Breast epithelium (tissue), 4 donors: ENCODE data around the gene VEZT. TPM values are rescaled to one million over a fixed set of nuclear protein-coding genes. Genes with fewer than 3 reads are reported as not detected.

ENCODE experiments used
- DNase-seq, 2 donors: peaks; one replicate each; pipeline ENCODE4 v3.0.0-alpha.2; 2019; ENCODE audit warnings: low spot score in 2 of 2
- H3K27ac ChIP-seq, 2 donors: fragments of 200-600 bp; sonication (generic) in 1 of 2; one replicate each; pipeline ENCODE4 v1.5.1; 2016 to 2019; ENCODE audit warnings: mild to moderate bottlenecking in 1 of 2
- H3K27me3 ChIP-seq, 2 donors: fragments of 200-600 bp; sonication (generic) in 1 of 2; one replicate each; pipeline versions ENCODE4 v1.5.1 to v1.6.0; 2017 to 2019; ENCODE audit warnings: control low read depth in 1 of 2, mild to moderate bottlenecking in 1 of 2
- H3K36me3 ChIP-seq: fragments of 200-600 bp; one replicate; pipeline ENCODE4 v1.5.1; 2019
- H3K4me1 ChIP-seq, 2 donors: fragments of 200-600 bp; sonication (generic); one replicate each; pipeline ENCODE4 v1.5.1; 2016 to 2019; ENCODE audit warnings: control low read depth in 1 of 2
- H3K4me3 ChIP-seq, 3 donors: fragments of 200-600 bp; sonication (generic); 1 replicate in 2 of 3; 2 replicates in 1 of 3; pipeline ENCODE4 v1.5.1; 2016 to 2019; ENCODE audit warnings: mild to moderate bottlenecking in 3 of 3, moderate library complexity in 2 of 3
- H3K9me3 ChIP-seq, 2 donors: fragments of 200-600 bp; sonication (generic) in 1 of 2; one replicate each; pipeline ENCODE4 v1.5.1; 2016 to 2019; ENCODE audit warnings: control low read depth in 1 of 2
- CTCF ChIP-seq, 3 donors: fragments of 450-650 bp; IDR thresholded peaks; one replicate each; pipeline ENCODE4 v1.5.1; 2016 to 2017; ENCODE audit warnings: antibody characterized with exemption in 3 of 3, mild to moderate bottlenecking in 3 of 3, moderate library complexity in 3 of 3
- POLR2A ChIP-seq: fragments of 450-650 bp; IDR thresholded peaks from one replicate; pipeline ENCODE4 v1.6.1; 2016; ENCODE audit warnings: antibody characterized with exemption, mild to moderate bottlenecking, moderate library complexity
- POLR2AphosphoS5 ChIP-seq, 3 donors: sonication (generic); formaldehyde crosslinking; IDR thresholded peaks; one replicate each; pipeline ENCODE4 v1.6.1; 2017; ENCODE audit warnings: antibody characterized with exemption in 3 of 3
- intact Hi-C: fragments of 100-400 bp; cut with DNase I; formaldehyde crosslinking; loops from one replicate; pipeline ENCODE4 v1.15.1; 2023; ENCODE audit warnings: low total_unique reads
- total RNA-seq, 3 donors: library from RNA; depleted of rRNA; stranded (reverse); fragments of >200 nt; gene quantifications; one replicate each; pipeline ENCODE4 v1.1.0, GENCODE V29; 2016

Gene VEZT
- total RNA-seq, 3 donors from 2014 or later: 72.8 to 126 (median 73.8) TPM

DNA sequence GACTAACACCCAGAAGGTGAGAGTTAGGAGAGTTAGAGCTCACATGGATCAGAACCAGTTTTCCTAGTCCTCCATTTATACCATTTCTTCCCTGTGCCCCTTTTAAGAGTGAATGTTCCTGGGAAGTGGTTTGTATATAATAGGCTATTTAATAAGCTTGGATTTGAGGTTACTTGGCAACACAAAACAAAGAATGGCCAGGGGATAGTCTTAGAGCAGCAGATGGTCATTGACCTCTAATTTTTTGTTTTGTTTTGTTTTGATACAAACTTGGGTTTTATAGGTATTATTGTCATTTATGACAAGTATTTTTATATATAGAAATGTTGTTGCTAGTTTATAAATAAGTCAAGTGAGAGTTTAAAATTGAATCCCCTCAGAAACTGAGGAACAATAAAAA lies 35.8 kb downstream of the VEZT start:
- intact Hi-C loops: no loop called here
- Histone ChIP-seq H3K4me3 (no peak overlapping the region), H3K27me3 (no peaks in the 10 kb centered on the region), H3K9me3 (no peaks in the 10 kb centered on the region), H3K36me3 (peaks cover 9% of the 10 kb centered on the region), H3K4me1 (no peaks in the 10 kb centered on the region), H3K27ac (no peak overlapping the region)
- TF ChIP-seq POLR2AphosphoS5 (IDR thresholded peaks at IDR 0.05) (no peak), POLR2A (no peak), CTCF (IDR thresholded peaks at IDR 0.05) (no peak)
- DNase-seq: no peak

DNA sequence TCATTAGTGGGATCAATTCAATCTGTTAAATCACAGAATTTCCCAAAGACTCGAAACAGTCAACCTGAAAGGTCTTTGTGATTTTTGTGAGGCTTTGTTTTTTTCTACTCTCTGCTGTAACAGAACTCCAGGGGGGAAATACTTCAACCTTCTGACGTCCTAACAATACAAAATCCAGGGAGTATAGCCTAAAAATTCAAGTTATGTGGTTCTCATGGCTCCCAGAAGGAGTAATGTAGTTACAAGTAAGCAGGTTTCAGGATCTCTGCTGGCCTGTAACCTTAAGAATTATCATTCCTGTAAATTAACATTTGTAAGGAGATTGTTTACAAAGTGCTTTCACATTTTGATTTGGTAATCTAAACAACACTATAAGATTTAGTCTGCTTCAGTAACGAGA lies 39.9 kb downstream of the VEZT start:
- TF ChIP-seq CTCF (IDR thresholded peaks at IDR 0.05) (no peak), POLR2A (no peak), POLR2AphosphoS5 (IDR thresholded peaks at IDR 0.05) (no peak)
- intact Hi-C loops: no loop called here
- H3K27ac ChIP-seq: no peak overlapping the region

GRCh38 chr12:95258151-95258550 lies 40.5 kb downstream of the VEZT start:
- no peak for DNase-seq
- Histone ChIP-seq H3K36me3 (peaks cover 5% of the 10 kb centered on the region), H3K4me1 (no peaks in the 10 kb centered on the region), H3K27me3 (no peaks in the 10 kb centered on the region), H3K27ac (no peak overlapping the region), H3K9me3 (no peaks in the 10 kb centered on the region), H3K4me3 (no peak overlapping the region)
- intact Hi-C loops: no loop called here
- TF ChIP-seq CTCF (IDR thresholded peaks at IDR 0.05): no peak
- no peak for TF ChIP-seq POLR2A
- no peak for TF ChIP-seq POLR2AphosphoS5 (IDR thresholded peaks at IDR 0.05)

More for the DNA sequence above, 39.9 kb downstream of the VEZT start:
- H3K4me1 ChIP-seq: no peaks in the 10 kb centered on the region
- no peaks in the 10 kb centered on the region for H3K9me3 ChIP-seq
- H3K27me3 ChIP-seq: no peaks in the 10 kb centered on the region
- no peak for DNase-seq
- no peak overlapping the region for H3K4me3 ChIP-seq
- peaks cover 5% of the 10 kb centered on the region for H3K36me3 ChIP-seq

DNA sequence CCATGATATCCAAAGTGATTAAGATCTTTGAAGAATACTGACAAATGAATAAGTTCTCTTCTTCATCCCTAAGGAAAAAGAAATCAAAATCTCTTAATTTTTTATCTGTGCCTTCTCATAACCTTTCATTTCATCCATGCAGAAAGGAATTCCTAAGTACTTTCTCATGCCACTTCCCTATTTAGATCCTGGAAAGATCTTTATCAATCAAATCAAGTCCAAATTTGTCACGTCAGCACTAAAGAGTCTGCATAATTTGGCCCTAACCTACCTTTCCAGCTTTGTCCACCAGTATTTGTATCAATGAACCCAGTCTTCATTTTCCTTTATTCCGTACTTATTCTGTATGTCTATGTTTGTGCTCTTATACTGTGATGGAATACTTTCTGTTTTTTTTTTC lies 41.2 kb downstream of the VEZT start:
- Histone ChIP-seq H3K4me1 (no peaks in the 10 kb centered on the region), H3K27ac (no peak overlapping the region), H3K36me3 (peaks cover 5% of the 10 kb centered on the region), H3K4me3 (no peak overlapping the region), H3K27me3 (no peaks in the 10 kb centered on the region), H3K9me3 (no peaks in the 10 kb centered on the region)
- DNase-seq: no peak
- intact Hi-C loops: no loop called here
- TF ChIP-seq CTCF (IDR thresholded peaks at IDR 0.05) (no peak), POLR2AphosphoS5 (IDR thresholded peaks at IDR 0.05) (no peak), POLR2A (no peak)

DNA sequence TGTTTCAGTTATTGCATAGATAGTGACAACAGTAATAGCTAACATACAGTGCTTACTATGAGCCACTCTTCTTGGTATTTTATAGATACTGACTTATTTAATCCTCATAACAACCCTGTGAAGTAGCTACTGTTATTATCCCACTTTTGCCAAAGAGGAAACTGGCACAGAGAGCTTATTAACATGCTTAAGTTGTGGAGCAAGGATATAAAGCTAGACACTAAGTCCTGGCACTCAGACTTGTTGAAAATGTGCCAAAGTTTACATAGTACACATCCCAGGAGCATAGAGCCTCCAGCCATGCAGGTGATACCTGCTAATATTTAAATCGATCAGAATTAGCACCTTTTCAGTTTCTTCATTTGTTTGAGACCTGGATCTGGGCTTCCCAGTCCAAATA lies 41.8 kb downstream of the VEZT start:
- Histone ChIP-seq H3K27me3 (no peaks in the 10 kb centered on the region), H3K9me3 (no peaks in the 10 kb centered on the region), H3K4me3 (no peak overlapping the region), H3K27ac (no peak overlapping the region), H3K36me3 (peaks cover 5% of the 10 kb centered on the region), H3K4me1 (no peaks in the 10 kb centered on the region)
- intact Hi-C loops: no loop called here
- no peak for TF ChIP-seq POLR2AphosphoS5 (IDR thresholded peaks at IDR 0.05)
- no peak for TF ChIP-seq POLR2A
- TF ChIP-seq CTCF (IDR thresholded peaks at IDR 0.05): no peak
- DNase-seq: no peak
